Anterior cingulate cortex (tissue), 58 donors: ENCODE results near the gene GRIK3.
"Not testable (repeated sequence)": the region's sequence is repeated elsewhere in the genome, so short reads cannot be mapped to it uniquely, and the experiment has no call there.

Experiments used
- DNase-seq, 58 donors: peaks; one replicate each; lab custom pipeline; 2025; lab: John Stamatoyannopoulos, UW

Gene GRIK3

GRCh38 chr1:36950604-36951291, 83.6 kb downstream of the GRIK3 start:
- peak in 1 of 58 donors; percentile 14 for DNase-seq

- DNase-seq = no peak
These were observed 85.7 kb downstream of the GRIK3 start for GRCh38 chr1:36948606-36949005.

GRCh38 chr1:36948147-36948546, 86.2 kb downstream of the GRIK3 start:
- DNase-seq = no peak

- no peak for DNase-seq
These were observed 86.9 kb downstream of the GRIK3 start for GRCh38 chr1:36947384-36947783.

GRCh38 chr1:36944883-36945282, 89.4 kb downstream of the GRIK3 start:
- no peak for DNase-seq

- no peak for DNase-seq
These were observed 92.2 kb downstream of the GRIK3 start for GRCh38 chr1:36942148-36942547.

GRCh38 chr1:36941316-36941978, 92.9 kb downstream of the GRIK3 start:
- no peak for DNase-seq

- DNase-seq = no peak
These were observed 95.5 kb downstream of the GRIK3 start for GRCh38 chr1:36938819-36939218.

GRCh38 chr1:36937371-36937770, 96.9 kb downstream of the GRIK3 start:
- no peak for DNase-seq

- no peak for DNase-seq
These were observed 100.3 kb downstream of the GRIK3 start for GRCh38 chr1:36934061-36934460.

GRCh38 chr1:36927826-36928225, 106.5 kb downstream of the GRIK3 start:
- no peak for DNase-seq

GRCh38 chr1:36925251-36925650, 109.1 kb downstream of the GRIK3 start:
- DNase-seq = no peak

GRCh38 chr1:36924282-36924811, 110.0 kb downstream of the GRIK3 start:
- peak in 32 of 58 donors; percentile 7 to 56 (median 21) for DNase-seq

GRCh38 chr1:36922593-36923426, 111.5 kb downstream of the GRIK3 start:
- DNase-seq = no peak

GRCh38 chr1:36922071-36922470, 112.2 kb downstream of the GRIK3 start:
- DNase-seq = no peak

- no peak for DNase-seq
These were observed 113.4 kb downstream of the GRIK3 start for GRCh38 chr1:36920801-36921405.

GRCh38 chr1:36920371-36920770, 113.9 kb downstream of the GRIK3 start:
- DNase-seq = no peak

GRCh38 chr1:36919491-36920145, 114.7 kb downstream of the GRIK3 start:
- DNase-seq = no peak

GRCh38 chr1:36918604-36919003, 115.7 kb downstream of the GRIK3 start:
- no peak for DNase-seq

GRCh38 chr1:36916542-36916941, 117.8 kb downstream of the GRIK3 start:
- DNase-seq = not testable (repeated sequence)
